Gastroesophageal sphincter (tissue), 3 donors: Measurements from ENCODE around the gene DYRK2.

Experiments used
- CTCF ChIP-seq, 4 experiments: fragments of 200-600 bp in 2 of 4; fragments of 450-650 bp in 2 of 4; sonication (generic) in 1 of 4; IDR thresholded peaks; one replicate each; pipeline ENCODE4 v1.5.1; 2017 to 2019; ENCODE audit warnings: antibody characterized with exemption in 4 of 4, mild to moderate bottlenecking in 2 of 4, moderate library complexity in 2 of 4
- POLR2A ChIP-seq, 2 donors: fragments of 450-650 bp; IDR thresholded peaks; one replicate each; pipeline ENCODE4 v1.6.1; 2017; ENCODE audit warnings: antibody characterized with exemption in 2 of 2, mild to moderate bottlenecking in 2 of 2, moderate library complexity in 1 of 2
- POLR2AphosphoS5 ChIP-seq: sonication (generic); formaldehyde crosslinking; IDR thresholded peaks from one replicate; pipeline ENCODE4 v1.6.1; 2017; ENCODE audit warnings: antibody characterized with exemption

- TF ChIP-seq CTCF (IDR thresholded peaks at IDR 0.05) = peak in 3 of 4 experiments; percentile 15 to 51 (median 30)
- TF ChIP-seq POLR2AphosphoS5 = peak; percentile 74
- peak; percentile 77 to 85 for TF ChIP-seq POLR2A (IDR thresholded peaks at IDR 0.05)
Measured at GRCh38 chr12:67648521-67649260, at the start of gene DYRK2.
